H1 (cell line): Measurements from ENCODE around the gene FOXP4. TPM values are rescaled to one million over a fixed set of nuclear protein-coding genes. Genes with fewer than 3 reads are reported as not detected.

Experiments used
- CTCF ChIA-PET: fragments of 300-600 bp; sonication (Branson Sonifier 250); formaldehyde crosslinking; loops from one replicate; lab custom pipeline; 2021; ENCODE audit not compliant: partially characterized antibody; lab: Charles Lee
- POLR2A ChIA-PET: fragments of 300-600 bp; sonication (Branson Sonifier 250); formaldehyde crosslinking; loops from one replicate; lab custom pipeline; 2021; ENCODE audit warnings: inconsistent platforms; ENCODE audit not compliant: partially characterized antibody; lab: Charles Lee
- DNase-seq, 2 experiments: peaks; one replicate each; pipeline versions ENCODE4 v3.0.0 to v3.0.0-alpha.2; 2010 to 2022; ENCODE audit warnings: low spot score in 2 of 2, low read depth in 1 of 2, mixed read lengths in 1 of 2
- FAIRE-seq: peaks from 2 replicates; lab custom pipeline; 2011; peaks lifted over from hg19 to GRCh38; lab: Jason Lieb, UNC
- H2AFZ ChIP-seq: 2 replicates; pipeline ENCODE4 v1.8.1; 2012; ENCODE audit warnings: low read length, inconsistent platforms
- H2AK5ac ChIP-seq: 2 replicates; pipeline ENCODE4 v1.6.1; 2013; ENCODE audit warnings: low read depth, low read length
- H2BK120ac ChIP-seq: replicated peaks from 2 replicates; pipeline ENCODE3; 2013; ENCODE audit warnings: low read depth, low read length, inconsistent platforms
- H2BK12ac ChIP-seq: 2 replicates; pipeline ENCODE4 v1.6.1; 2013; ENCODE audit warnings: low read depth, low read length
- H2BK15ac ChIP-seq: 2 replicates; pipeline ENCODE4 v1.6.1; 2013; ENCODE audit warnings: low read length
- H2BK20ac ChIP-seq: 2 replicates; pipeline ENCODE4 v1.6.1; 2013; ENCODE audit warnings: low read length
- H2BK5ac ChIP-seq: 2 replicates; pipeline ENCODE4 v1.6.1; 2013; ENCODE audit warnings: low read depth, low read length
- H3K14ac ChIP-seq: 2 replicates; pipeline ENCODE4 v1.6.1; 2013; ENCODE audit warnings: inconsistent platforms; ENCODE audit not compliant: insufficient read length
- H3K18ac ChIP-seq: 2 replicates; pipeline ENCODE4 v1.6.1; 2013; ENCODE audit warnings: low read length; ENCODE audit errors: extremely low read depth
- H3K23ac ChIP-seq: 2 replicates; pipeline ENCODE4 v1.6.1; 2013; ENCODE audit warnings: inconsistent platforms; ENCODE audit not compliant: insufficient read length
- H3K23me2 ChIP-seq: 2 replicates; pipeline ENCODE4 v1.6.1; 2013; ENCODE audit warnings: low read depth, low read length
- H3K27ac ChIP-seq: 2 replicates; pipeline ENCODE4 v1.6.1; 2011; ENCODE audit warnings: low read depth, low read length, inconsistent platforms
- H3K27me3 ChIP-seq, 4 experiments: replicated peaks in 1 of 4; 1 replicate in 1 of 4; 2 replicates in 3 of 4; pipeline versions ENCODE4 v1.6.1 to v1.8.1; 2011 to 2013; ENCODE audit warnings: low read length in 3 of 4, mild to moderate bottlenecking in 3 of 4, inconsistent platforms in 2 of 4, mixed read lengths in 2 of 4, moderate library complexity in 1 of 4; ENCODE audit not compliant: control insufficient read depth in 3 of 4, insufficient read depth in 3 of 4; ENCODE audit errors: extremely low read depth in 1 of 4
- H3K36me3 ChIP-seq, 4 experiments: 2 replicates each; pipeline versions ENCODE4 v1.6.1 to v1.8.1; 2011 to 2013; ENCODE audit warnings: mild to moderate bottlenecking in 4 of 4, low read length in 3 of 4, moderate library complexity in 2 of 4, control low read depth in 1 of 4, inconsistent platforms in 1 of 4; ENCODE audit not compliant: insufficient read depth in 4 of 4, control insufficient read depth in 2 of 4
- H3K4ac ChIP-seq: replicated peaks from 2 replicates; pipeline ENCODE3; 2013; ENCODE audit warnings: low read length, low read depth, mixed read lengths, inconsistent platforms; ENCODE audit not compliant: insufficient read length
- H3K4me1 ChIP-seq, 4 experiments: replicated peaks in 1 of 4; 1 replicate in 1 of 4; 2 replicates in 3 of 4; pipeline versions ENCODE4 v1.6.1 to v1.8.1; 2011 to 2013; ENCODE audit warnings: low read length in 3 of 4, inconsistent platforms in 2 of 4, mixed read lengths in 1 of 4; ENCODE audit not compliant: insufficient read depth in 4 of 4, control insufficient read depth in 3 of 4
- H3K4me2 ChIP-seq, 2 experiments: 2 replicates each; pipeline versions ENCODE4 v1.6.1 to v1.8.1; 2011 to 2013; ENCODE audit warnings: low read depth in 2 of 2, low read length in 2 of 2, control low read depth in 1 of 2, inconsistent platforms in 1 of 2, mild to moderate bottlenecking in 1 of 2; ENCODE audit not compliant: insufficient read depth in 1 of 2
- H3K4me3 ChIP-seq, 4 experiments: fragments of 200-600, 300-600 bp in 1 of 4; sonication (generic), shearing (Covaris generic), sonication (Bioruptor Twin) in 1 of 4; 2 replicates each; pipeline versions ENCODE4 v1.5.1 to v1.8.1; 2011 to 2016; ENCODE audit warnings: low read length in 4 of 4, low read depth in 3 of 4, control low read depth in 2 of 4, inconsistent platforms in 2 of 4, mild to moderate bottlenecking in 2 of 4, mixed read lengths in 1 of 4, moderate library complexity in 1 of 4; ENCODE audit not compliant: insufficient read depth in 2 of 4; ENCODE audit errors: extremely low read depth in 1 of 4
- H3K56ac ChIP-seq: replicated peaks from 2 replicates; pipeline ENCODE3; 2013; ENCODE audit warnings: low read depth, mild to moderate bottlenecking, mixed read lengths, low read length, inconsistent platforms; ENCODE audit not compliant: insufficient read length
- H3K79me1 ChIP-seq: 2 replicates; pipeline ENCODE4 v1.6.1; 2013; ENCODE audit warnings: low read depth, low read length, control low read depth
- H3K79me2 ChIP-seq, 2 experiments: 2 replicates each; pipeline versions ENCODE4 v1.6.1 to v1.8.1; 2012 to 2013; ENCODE audit warnings: low read length in 2 of 2, mild to moderate bottlenecking in 2 of 2, inconsistent platforms in 1 of 2; ENCODE audit not compliant: insufficient read depth in 2 of 2, control insufficient read depth in 1 of 2
- H3K9ac ChIP-seq, 4 experiments: replicated peaks in 1 of 4; 1 replicate in 1 of 4; 2 replicates in 3 of 4; pipeline versions ENCODE4 v1.6.1 to v1.8.1; 2011 to 2013; ENCODE audit warnings: low read depth in 3 of 4, low read length in 3 of 4, control low read depth in 2 of 4, mild to moderate bottlenecking in 2 of 4, moderate library complexity in 2 of 4, inconsistent platforms in 1 of 4; ENCODE audit errors: extremely low read depth in 1 of 4
- H3K9me3 ChIP-seq, 2 experiments: 2 replicates each; pipeline versions ENCODE4 v1.6.1 to v1.8.1; 2012 to 2013; ENCODE audit warnings: mild to moderate bottlenecking in 2 of 2, moderate library complexity in 2 of 2, control low read depth in 1 of 2, inconsistent platforms in 1 of 2, low read depth in 1 of 2, low read length in 1 of 2, mixed read lengths in 1 of 2; ENCODE audit not compliant: insufficient read depth in 2 of 2
- H4K20me1 ChIP-seq, 2 experiments: replicated peaks in 1 of 2; 2 replicates each; pipeline versions ENCODE3 to v1.8.1; 2011 to 2013; ENCODE audit warnings: inconsistent platforms in 2 of 2, low read length in 2 of 2, mild to moderate bottlenecking in 1 of 2; ENCODE audit not compliant: insufficient read depth in 2 of 2, control insufficient read depth in 1 of 2
- H4K5ac ChIP-seq: 2 replicates; pipeline ENCODE4 v1.6.1; 2013; ENCODE audit warnings: low read length, low read depth, mixed read lengths, inconsistent platforms; ENCODE audit not compliant: insufficient read length
- H4K8ac ChIP-seq: 2 replicates; pipeline ENCODE4 v1.8.0; 2013; ENCODE audit warnings: mild to moderate bottlenecking, moderate library complexity, low read length, inconsistent platforms; ENCODE audit not compliant: insufficient read depth; ENCODE audit errors: extremely low read depth
- H4K91ac ChIP-seq: replicated peaks from 2 replicates; pipeline ENCODE3; 2013; ENCODE audit warnings: low read length, mixed read lengths, inconsistent platforms; ENCODE audit not compliant: insufficient read length
- CHD1 ChIP-seq: IDR thresholded peaks from 2 replicates; pipeline ENCODE4 v1.6.1; 2012; ENCODE audit warnings: low read depth, low read length, improper control_type of control experiment
- CHD2 ChIP-seq: IDR thresholded peaks from 2 replicates; pipeline ENCODE4 v1.6.1; 2012; ENCODE audit warnings: low read length, improper control_type of control experiment
- KDM4A ChIP-seq: IDR thresholded peaks from one replicate; pipeline ENCODE4 v1.7.1; 2012; ENCODE audit warnings: low read depth, mild to moderate bottlenecking, moderate library complexity, low read length, inconsistent platforms; ENCODE audit not compliant: severe bottlenecking
- KDM5A ChIP-seq: fragments of 200-600 bp; IDR thresholded peaks from 2 replicates; pipeline ENCODE4 v1.7.1; 2012; ENCODE audit warnings: mild to moderate bottlenecking, low read length, inconsistent platforms, mixed read lengths
- POLR2A ChIP-seq, 2 experiments: IDR thresholded peaks; 1 replicate in 1 of 2; 2 replicates in 1 of 2; pipeline ENCODE4 v1.6.1; 2011; ENCODE audit warnings: low read depth in 2 of 2, low read length in 2 of 2, mild to moderate bottlenecking in 2 of 2; ENCODE audit errors: control extremely low read depth in 1 of 2
- RAD21 ChIP-seq, 2 experiments: IDR thresholded peaks in 1 of 2; conservative IDR thresholded peaks in 1 of 2; 2 replicates each; pipeline ENCODE4 v1.6.1; 2011; ENCODE audit warnings: low read depth in 2 of 2, low read length in 2 of 2, improper control_type of control experiment in 1 of 2, inconsistent platforms in 1 of 2, mild to moderate bottlenecking in 1 of 2, moderate library complexity in 1 of 2
- SAP30 ChIP-seq: fragments of 300-600 bp; sonication (generic); IDR thresholded peaks from 2 replicates; pipeline ENCODE4 v1.7.1; 2012; ENCODE audit warnings: low read length, moderate library complexity, mild to moderate bottlenecking, inconsistent platforms; ENCODE audit not compliant: insufficient read depth, insufficient replicate concordance
- SIX5 ChIP-seq: IDR thresholded peaks from 2 replicates; pipeline ENCODE4 v1.6.1; 2011; ENCODE audit warnings: mild to moderate bottlenecking, low read depth, low read length
- SRF ChIP-seq: IDR thresholded peaks from 2 replicates; pipeline ENCODE4 v1.6.1; 2011; ENCODE audit warnings: mild to moderate bottlenecking, low read depth, low read length, moderate library complexity
- TAF7 ChIP-seq: optimal IDR thresholded peaks from 2 replicates; pipeline ENCODE3; 2011; ENCODE audit warnings: low read depth, mild to moderate bottlenecking, inconsistent platforms, low read length, moderate library complexity, borderline replicate concordance
- ZNF274 ChIP-seq: IDR thresholded peaks from 2 replicates; pipeline ENCODE4 v1.7.0; 2012; ENCODE audit warnings: low read length, borderline replicate concordance; ENCODE audit errors: extremely low read depth
- WGBS, 2 experiments: shearing (Covaris generic) in 1 of 2; methylation state at CpG; one replicate each; pipeline versions ENCODE4 v1.1.6 to v1.1.7; 2013 to 2015; ENCODE audit warnings: low lambda C conversion rate in 2 of 2, mixed read lengths in 2 of 2, inconsistent platforms in 1 of 2, low coverage in 1 of 2, missing lambda C conversion rate in 1 of 2; ENCODE audit not compliant: insufficient replicate concordance in 2 of 2, insufficient coverage in 1 of 2, insufficient read length in 1 of 2; ENCODE audit errors: extremely low coverage in 1 of 2, missing lambda C conversion rate in 1 of 2; 5-methylcytosine and 5-hydroxymethylcytosine counted together
- polyA plus RNA-seq, 7 experiments: library from polyadenylated mRNA; depleted of rRNA in 3 of 7; stranded (reverse) in 5 of 7; unstranded in 2 of 7; fragments of >200 nt in 5 of 7; fragments of 200-250 nt in 2 of 7; gene quantifications; 1 replicate in 5 of 7; 2 replicates in 1 of 7; 4 replicates in 1 of 7; pipeline versions ENCODE4 v1.2.1 to v1.2.3, GENCODE V29; 2011 to 2013; ENCODE audit warnings: missing spikeins in 2 of 7, mixed read lengths in 2 of 7
- total RNA-seq: library from RNA; stranded (reverse); fragmentation: NEBNext Ultra II Directional; extraction: Animal tissue kit (Norgen Biotek cat#: 25700); gene quantifications from 2 replicates; pipeline ENCODE4 v1.2.1, GENCODE V29; 2021
- TF ChIP-seq, protein P1 (sequence below): IDR thresholded peaks from 2 replicates; pipeline ENCODE4 v1.6.1; 2011; ENCODE audit warnings: low read length, improper control_type of control experiment

Gene FOXP4
- total and polyA plus RNA-seq, 2 of the 8 experiments (the other 6 are each of a cell fraction or from before 2014, with no cell fraction given) = 4.8 to 13.3 TPM

DNA sequence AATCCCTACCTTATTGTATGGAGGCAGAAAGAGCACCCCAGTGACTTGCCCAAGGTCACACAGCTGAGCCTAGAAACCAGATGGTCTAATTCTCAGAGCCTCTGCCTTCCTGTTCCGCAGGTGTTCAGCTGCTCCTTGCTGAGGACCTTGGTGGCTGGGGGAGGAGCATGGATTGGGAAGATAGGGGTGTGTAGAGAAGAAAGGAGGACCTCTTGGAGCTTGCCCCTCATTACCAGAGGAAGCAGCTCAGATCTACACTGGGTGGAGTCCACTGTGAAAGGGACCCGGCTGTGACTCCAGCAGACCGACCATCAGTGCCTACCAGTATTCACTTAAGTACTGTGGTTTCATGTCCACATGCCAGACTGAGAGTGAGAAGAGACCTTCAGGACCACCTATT, 15.2 kb downstream of the FOXP4 start:
- Histone ChIP-seq H3K23me2 (peaks cover 7% of the 10 kb centered on the region; the same call in 1 of the 2 replicates), H3K4ac (peak overlapping the region; percentile 24), H3K18ac (peak overlapping the region; percentile 84), H3K23ac (no peak overlapping the region), H2BK12ac (peak overlapping the region; percentile 60; the same call in 1 of the 2 replicates), H4K91ac (peak overlapping the region; percentile 48), H3K27ac (no peak overlapping the region), H2BK15ac (no peak overlapping the region; the same call in 1 of the 2 replicates), H4K8ac (no peak overlapping the region; the same call in 1 of the 2 replicates), H3K56ac (no peak overlapping the region), H3K4me3 (peak overlapping the region in 2 of 4 experiments; percentile 68 to 75; a peak in 4 of 8 replicates), H3K79me1 (0 out of 2 replicates have a peak, but pooled peaks cover 3% of the 10 kb centered on the region), H3K9me3 (no peaks in the 10 kb centered on the region), H3K36me3 (peaks cover 0 to 5% (median 0%) of the 10 kb centered on the region in 4 experiments; a peak in 1 of 8 replicates), H3K4me2 (peak overlapping the region; percentile 66 to 80), H2BK20ac (peak overlapping the region; percentile 94), H2BK120ac (peak overlapping the region; percentile 81), H3K79me2 (peaks cover 0 to 12% of the 10 kb centered on the region in 2 experiments; a peak in 2 of 4 replicates), H3K4me1 (peaks cover 24 to 36% (median 30%) of the 10 kb centered on the region in 4 experiments), H2AK5ac (peak overlapping the region; percentile 68; the same call in 1 of the 2 replicates), H4K5ac (peak overlapping the region; percentile 0), H2AFZ (no peak overlapping the region), H3K14ac (no peak overlapping the region), H4K20me1 (peaks cover 0 to 13% of the 10 kb centered on the region in 2 experiments), H3K9ac (no peak overlapping the region), H2BK5ac (peak overlapping the region; percentile 79; the same call in 1 of the 2 replicates), H3K27me3 (peaks cover 0 to 16% (median 12%) of the 10 kb centered on the region in 4 experiments; a peak in 5 of 7 replicates)
- ChIA-PET CTCF (interaction anchor here (0.6 to 3.2 kb wide), 9 partner anchors 13 to 361 kb away, joined by 3 to 14 read pairs (median 7); no protein-coding TSS in a partner anchor), POLR2A (interaction anchor here (0.6 to 3.9 kb wide), 5 partner anchors 9 to 153 kb away, joined by 3 to 24 read pairs (median 3); no protein-coding TSS in a partner anchor)
- 64% methylated on average over 3 of the region's 3 CpGs; no CpG with 5 or more reads in 1 of the 2 experiments for WGBS, 2 experiments
- FAIRE-seq = no peak
- no peak for DNase-seq
- TF ChIP-seq SRF (no peak), SIX5 (no peak), CHD2 (no peak), KDM4A (no peak), KDM5A (no peak), SAP30 (no peak), RAD21 (IDR thresholded peaks at IDR 0.05 in 1 of 2, conservative IDR thresholded peaks at IDR 0.05 in 1 of 2; ENCODE audit: low read depth in 2 of 2, low read length in 2 of 2) (no peak), ZNF274 (no peak), CHD1 (no peak), POLR2A (IDR thresholded peaks at IDR 0.05; ENCODE audit: control extremely low read depth in 1 of 2, low read depth in 2 of 2, low read length in 2 of 2) (no peak), TAF7 (no peak)
- TF ChIP-seq, protein P1, sequence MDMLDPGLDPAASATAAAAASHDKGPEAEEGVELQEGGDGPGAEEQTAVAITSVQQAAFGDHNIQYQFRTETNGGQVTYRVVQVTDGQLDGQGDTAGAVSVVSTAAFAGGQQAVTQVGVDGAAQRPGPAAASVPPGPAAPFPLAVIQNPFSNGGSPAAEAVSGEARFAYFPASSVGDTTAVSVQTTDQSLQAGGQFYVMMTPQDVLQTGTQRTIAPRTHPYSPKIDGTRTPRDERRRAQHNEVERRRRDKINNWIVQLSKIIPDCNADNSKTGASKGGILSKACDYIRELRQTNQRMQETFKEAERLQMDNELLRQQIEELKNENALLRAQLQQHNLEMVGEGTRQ = no peak
